Duodenal mucosa (tissue), 2 donors: ENCODE measurements around the gene ERC1.

ENCODE experiments used
- H3K27ac ChIP-seq: one replicate; pipeline ENCODE4 v1.7.0; 2013; ENCODE audit warnings: low read depth, low read length
- H3K27me3 ChIP-seq, 2 donors: one replicate each; pipeline ENCODE4 v1.7.0; 2013; ENCODE audit warnings: low read length in 2 of 2, control low read depth in 1 of 2; ENCODE audit not compliant: insufficient read depth in 2 of 2, control insufficient read depth in 1 of 2
- H3K36me3 ChIP-seq, 2 donors: one replicate each; pipeline ENCODE4 v1.7.0; 2013; ENCODE audit warnings: low read length in 2 of 2, control low read depth in 1 of 2; ENCODE audit not compliant: insufficient read depth in 2 of 2, control insufficient read depth in 1 of 2
- H3K4me1 ChIP-seq, 2 donors: one replicate each; pipeline ENCODE4 v1.7.0; 2013; ENCODE audit warnings: low read length in 2 of 2, control low read depth in 1 of 2; ENCODE audit not compliant: insufficient read depth in 2 of 2, control insufficient read depth in 1 of 2
- H3K4me3 ChIP-seq, 2 donors: one replicate each; pipeline ENCODE4 v1.7.0; 2013; ENCODE audit warnings: low read length in 2 of 2, low read depth in 1 of 2
- H3K9ac ChIP-seq, 2 donors: one replicate each; pipeline ENCODE4 v1.7.0; 2013; ENCODE audit warnings: low read length in 2 of 2, low read depth in 1 of 2
- H3K9me3 ChIP-seq, 2 donors: one replicate each; pipeline ENCODE4 v1.7.0; 2013; ENCODE audit warnings: low read length in 2 of 2, control low read depth in 1 of 2; ENCODE audit not compliant: control insufficient read depth in 1 of 2

Gene ERC1

DNA sequence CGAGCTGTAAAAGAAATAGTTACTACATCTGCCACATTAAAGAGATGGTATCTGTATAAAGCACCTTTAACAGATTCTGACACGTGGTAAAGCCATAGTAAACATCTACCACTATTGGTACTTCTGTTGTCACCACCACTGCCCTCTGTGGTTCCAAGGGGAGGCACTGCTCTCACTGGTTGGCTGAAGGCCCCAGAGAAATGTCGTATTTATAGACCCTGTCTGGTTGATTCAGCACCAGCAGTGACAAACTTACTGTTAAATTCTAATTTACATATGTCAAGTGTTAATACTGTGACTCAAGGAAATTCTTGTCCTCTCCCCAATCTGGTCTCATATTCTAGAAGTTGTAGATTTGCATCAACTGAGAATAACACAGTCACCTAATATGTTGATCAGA, 281.1 kb downstream of the ERC1 start:
- Histone ChIP-seq H3K27me3 (no peaks in the 10 kb centered on the region), H3K9ac (no peak overlapping the region), H3K9me3 (no peaks in the 10 kb centered on the region), H3K4me1 (no peaks in the 10 kb centered on the region), H3K4me3 (no peak overlapping the region), H3K27ac (no peak overlapping the region), H3K36me3 (no peaks in the 10 kb centered on the region)

DNA sequence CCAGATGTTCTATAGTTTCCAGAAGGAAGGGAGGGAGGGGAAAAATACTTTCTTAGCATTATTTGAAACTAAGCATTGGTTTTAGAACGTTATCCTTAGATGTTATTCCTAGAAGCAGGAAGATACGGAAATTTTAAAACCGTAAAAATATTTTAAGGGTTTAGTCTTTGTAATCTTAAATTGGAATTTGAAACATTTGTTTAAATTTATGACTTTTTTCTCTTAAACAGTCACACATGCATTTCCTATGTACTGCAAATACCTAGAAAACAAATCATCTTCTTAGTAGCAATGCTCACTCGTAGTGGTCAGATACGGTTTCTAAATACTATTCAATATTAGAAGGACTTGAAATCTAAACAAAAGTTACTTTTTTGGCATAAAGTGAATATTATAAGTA, 282.0 kb downstream of the ERC1 start:
- H3K27me3 ChIP-seq: no peaks in the 10 kb centered on the region
- H3K4me3 ChIP-seq: no peak overlapping the region
- H3K36me3 ChIP-seq: no peaks in the 10 kb centered on the region
- H3K27ac ChIP-seq: no peak overlapping the region
- no peaks in the 10 kb centered on the region for H3K4me1 ChIP-seq
- H3K9ac ChIP-seq: no peak overlapping the region
- no peaks in the 10 kb centered on the region for H3K9me3 ChIP-seq

DNA sequence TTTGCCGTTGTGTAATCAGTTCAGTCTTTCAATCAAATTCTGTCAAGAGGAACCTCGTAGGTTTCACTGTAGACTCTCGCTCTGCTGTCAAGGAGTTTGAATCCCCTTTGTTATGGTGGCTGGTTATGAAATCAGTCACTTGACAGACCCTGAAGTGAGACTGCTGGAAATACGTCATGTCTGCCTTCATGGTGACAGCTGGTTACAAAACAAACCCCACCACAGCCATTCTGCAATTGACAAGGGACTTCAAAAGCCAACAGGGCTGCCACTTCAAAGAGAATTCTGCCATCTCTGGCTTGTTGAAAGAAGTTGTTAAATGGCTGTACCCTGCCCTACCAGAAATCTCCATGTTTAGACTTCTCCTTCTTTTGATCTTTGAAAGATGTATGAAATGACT, 286.9 kb downstream of the ERC1 start:
- no peaks in the 10 kb centered on the region for H3K36me3 ChIP-seq
- no peaks in the 10 kb centered on the region for H3K27me3 ChIP-seq
- no peak overlapping the region for H3K9ac ChIP-seq
- H3K4me1 ChIP-seq: no peaks in the 10 kb centered on the region
- no peak overlapping the region for H3K4me3 ChIP-seq
- H3K27ac ChIP-seq: no peak overlapping the region
- H3K9me3 ChIP-seq: no peaks in the 10 kb centered on the region

DNA sequence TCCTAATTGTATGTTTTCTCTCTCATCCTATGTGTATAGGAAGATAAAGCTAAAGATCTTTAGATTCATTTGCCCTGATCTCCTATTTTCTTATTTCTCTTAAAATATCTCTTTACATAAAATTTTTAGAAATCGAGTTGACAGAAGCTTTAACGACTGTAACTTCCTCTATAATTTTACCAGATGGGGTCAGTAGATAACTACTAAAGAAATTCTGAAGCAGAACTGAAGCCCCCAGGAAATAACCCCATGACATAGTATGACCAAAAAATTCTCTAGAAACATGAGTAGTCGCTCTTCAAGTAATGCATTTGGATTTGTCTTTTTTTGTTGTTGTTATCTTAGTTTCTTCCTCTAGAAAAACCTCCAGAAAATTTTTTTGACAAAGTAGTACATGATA, 288.0 kb downstream of the ERC1 start:
- Histone ChIP-seq H3K9me3 (no peaks in the 10 kb centered on the region), H3K4me1 (no peaks in the 10 kb centered on the region), H3K4me3 (no peak overlapping the region), H3K27me3 (no peaks in the 10 kb centered on the region), H3K36me3 (no peaks in the 10 kb centered on the region), H3K27ac (no peak overlapping the region), H3K9ac (no peak overlapping the region)

DNA sequence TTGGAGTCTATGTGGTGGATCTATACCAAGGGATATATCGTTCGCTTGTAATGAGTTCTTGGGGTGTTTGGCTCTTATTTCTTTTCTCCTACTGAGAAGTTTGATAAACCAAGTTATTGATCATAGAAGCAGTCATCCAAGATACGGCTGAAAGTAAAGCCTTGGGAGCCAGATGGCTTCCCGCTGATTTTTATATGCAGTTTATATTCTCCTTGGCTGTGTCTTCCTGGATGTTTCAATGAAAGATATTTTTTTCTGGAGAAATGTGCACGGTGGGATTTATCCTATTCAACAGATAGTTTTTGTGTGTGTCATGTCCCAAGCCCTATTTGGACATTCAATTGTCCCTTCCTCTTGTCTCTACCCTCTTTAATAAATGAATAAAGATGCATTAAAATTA, 289.0 kb downstream of the ERC1 start:
- Histone ChIP-seq H3K27me3 (no peaks in the 10 kb centered on the region), H3K9me3 (no peaks in the 10 kb centered on the region), H3K36me3 (no peaks in the 10 kb centered on the region), H3K4me3 (no peak overlapping the region), H3K27ac (no peak overlapping the region), H3K9ac (no peak overlapping the region), H3K4me1 (no peaks in the 10 kb centered on the region)

DNA sequence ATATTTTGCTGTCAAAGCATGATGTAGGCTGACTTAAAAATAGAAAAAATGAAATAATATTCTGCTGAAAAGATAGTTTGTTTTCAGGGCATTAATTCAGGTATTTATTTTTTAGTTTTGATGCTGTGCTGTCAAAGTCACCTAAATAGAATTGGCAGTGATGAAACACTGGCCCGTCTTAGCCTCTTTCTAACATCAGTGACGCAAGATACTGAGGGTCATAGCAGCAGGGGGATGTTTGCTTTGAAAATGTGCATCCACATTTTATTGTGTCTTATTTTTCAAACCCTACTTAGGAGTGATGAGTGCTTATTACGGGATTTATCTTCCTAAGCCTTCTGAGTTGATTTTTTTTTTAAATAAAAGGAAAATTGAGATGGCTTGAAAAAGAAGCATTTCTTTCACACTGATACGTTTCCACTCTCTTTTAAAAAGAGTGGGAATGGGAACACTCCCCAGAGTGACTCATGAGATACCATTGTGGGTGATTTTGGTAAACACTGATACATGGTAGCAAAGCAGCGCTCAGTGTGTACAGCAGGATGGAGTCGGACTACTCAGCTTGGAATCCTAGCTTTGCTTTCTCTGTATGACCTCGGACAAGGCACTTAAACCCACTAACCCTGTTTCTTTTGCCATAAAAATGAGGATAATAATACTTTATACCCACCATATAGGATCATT, 290.8 kb downstream of the ERC1 start:
- no peak overlapping the region for H3K9ac ChIP-seq
- no peak overlapping the region for H3K27ac ChIP-seq
- no peaks in the 10 kb centered on the region for H3K36me3 ChIP-seq
- H3K27me3 ChIP-seq: no peaks in the 10 kb centered on the region
- no peak overlapping the region for H3K4me3 ChIP-seq
- H3K4me1 ChIP-seq: no peaks in the 10 kb centered on the region
- H3K9me3 ChIP-seq: no peaks in the 10 kb centered on the region

DNA sequence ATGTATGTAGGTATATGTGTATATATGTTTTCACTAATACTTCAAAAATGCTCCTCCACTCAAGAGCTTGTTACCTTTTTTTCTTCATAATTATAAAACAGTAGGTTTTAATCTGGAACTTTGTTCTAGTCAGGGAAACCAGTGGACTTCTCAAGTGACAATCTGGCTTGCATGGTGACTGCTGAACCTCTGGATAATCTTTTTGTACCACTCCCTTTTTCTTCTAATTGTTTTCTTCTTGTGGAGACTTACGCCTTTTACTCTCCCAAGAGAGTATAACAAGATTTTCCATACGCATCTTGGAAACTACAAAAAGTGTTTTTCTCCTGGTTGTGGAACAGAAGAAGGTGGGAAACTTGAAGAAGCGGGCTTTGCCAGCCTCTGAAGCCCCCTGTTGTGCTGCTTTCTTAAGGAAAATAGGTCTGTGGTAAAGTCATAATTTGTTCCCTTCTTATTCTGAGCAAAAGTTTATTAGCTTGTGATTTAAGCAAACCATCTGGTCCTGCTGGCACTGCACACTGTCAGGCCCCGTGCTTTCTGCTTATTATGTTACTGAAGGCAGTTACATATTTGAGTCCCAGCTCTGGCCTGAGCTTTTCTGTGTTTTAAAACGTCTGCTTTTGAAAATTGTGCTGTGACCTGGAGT, 291.8 kb downstream of the ERC1 start:
- Histone ChIP-seq H3K27ac (no peak overlapping the region), H3K4me3 (no peak overlapping the region), H3K9me3 (no peaks in the 10 kb centered on the region), H3K27me3 (no peaks in the 10 kb centered on the region), H3K4me1 (no peaks in the 10 kb centered on the region), H3K9ac (no peak overlapping the region), H3K36me3 (no peaks in the 10 kb centered on the region)

DNA sequence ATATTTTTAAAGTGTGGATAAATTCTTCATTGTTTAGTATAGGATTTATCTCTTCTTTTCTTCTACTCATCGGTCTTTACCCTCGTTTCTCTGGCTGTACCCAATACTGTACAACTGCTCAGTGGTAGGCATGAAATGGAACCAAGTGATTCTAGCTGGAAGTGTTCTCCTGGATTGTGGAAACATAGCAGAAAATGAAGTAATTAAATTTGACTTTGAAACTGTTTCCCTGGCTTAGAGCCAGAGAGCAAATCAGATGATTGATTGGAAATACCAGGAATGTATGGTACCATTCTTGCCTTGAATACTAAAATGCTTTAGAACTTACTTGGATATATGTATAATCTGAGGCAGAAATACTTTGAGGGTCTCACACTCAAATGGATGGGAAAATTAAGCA, 292.3 kb downstream of the ERC1 start:
- Histone ChIP-seq H3K4me1 (no peaks in the 10 kb centered on the region), H3K27ac (no peak overlapping the region), H3K9ac (no peak overlapping the region), H3K36me3 (no peaks in the 10 kb centered on the region), H3K9me3 (no peaks in the 10 kb centered on the region), H3K27me3 (no peaks in the 10 kb centered on the region), H3K4me3 (no peak overlapping the region)

DNA sequence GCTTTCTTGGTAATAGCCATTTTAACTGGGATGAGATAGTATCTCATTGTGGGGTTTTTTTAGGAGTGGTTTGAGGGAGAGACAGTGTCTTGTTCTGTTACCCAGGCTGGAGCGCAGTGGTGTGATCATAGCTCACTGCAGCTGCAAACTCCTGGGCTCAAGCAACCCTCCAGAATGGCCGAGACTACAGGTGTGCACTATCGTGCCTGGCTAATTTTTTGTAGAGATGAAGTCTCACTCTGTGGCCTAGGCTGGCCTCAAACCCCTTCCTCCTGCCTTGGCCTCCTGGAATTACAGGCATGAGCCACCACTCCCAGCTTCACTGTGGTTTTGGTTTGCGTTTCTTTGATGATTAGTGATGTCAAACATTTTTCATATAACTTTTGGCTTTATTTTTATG, 293.6 kb downstream of the ERC1 start:
- Histone ChIP-seq H3K4me1 (no peaks in the 10 kb centered on the region), H3K27ac (no peak overlapping the region), H3K27me3 (no peaks in the 10 kb centered on the region), H3K9ac (no peak overlapping the region), H3K36me3 (no peaks in the 10 kb centered on the region), H3K4me3 (no peak overlapping the region), H3K9me3 (no peaks in the 10 kb centered on the region)

DNA sequence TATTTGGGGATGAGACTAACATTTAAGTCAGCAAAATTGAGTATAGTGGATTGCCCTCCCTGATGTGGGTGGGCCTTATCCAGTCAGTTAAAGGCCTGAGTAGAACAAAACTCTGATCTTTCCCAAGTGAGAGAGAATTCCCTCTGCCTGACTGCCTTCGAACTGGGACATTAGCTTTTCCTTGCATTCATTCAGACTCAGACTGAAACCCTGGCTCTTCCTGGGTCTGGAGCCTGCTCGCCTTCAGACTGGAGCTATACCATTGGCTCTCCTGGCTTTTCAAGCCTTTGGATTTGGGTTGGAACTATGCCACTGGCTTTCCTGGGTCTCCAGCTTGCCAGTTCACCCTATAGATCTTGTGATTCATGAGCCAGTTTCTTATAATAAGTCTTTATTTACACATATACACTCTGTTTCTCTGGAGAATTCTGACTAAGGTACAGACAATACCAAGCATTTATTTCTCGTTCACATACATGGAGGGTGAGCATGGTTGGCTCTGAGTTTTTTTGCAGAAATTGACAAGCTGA, 296.5 kb downstream of the ERC1 start:
- Histone ChIP-seq H3K27ac (no peak overlapping the region), H3K4me3 (no peak overlapping the region), H3K36me3 (peaks cover 0 to 3% of the 10 kb centered on the region in 2 donors), H3K27me3 (no peaks in the 10 kb centered on the region), H3K4me1 (no peaks in the 10 kb centered on the region), H3K9me3 (no peaks in the 10 kb centered on the region), H3K9ac (no peak overlapping the region)
